ENCODE results near the gene SH3BGRL2. TPM values are rescaled to one million over a fixed set of nuclear protein-coding genes. Genes with fewer than 3 reads are reported as not detected.

The SH3BGRL2 gene
- total and polyA plus RNA-seq, 2 experiments from 2014 or later, result 8.4 to 24.5 TPM

GRCh38 chr6:79724816-79725215 lies 93.7 kb downstream of the SH3BGRL2 start:
- Mint-ChIP-seq H3K36me3 (ENCODE audit: low read depth) (no peaks in the 10 kb centered on the region), H3K27ac (no peak overlapping the region), H3K4me3 (no peak overlapping the region), H3K9me3 (no peaks in the 10 kb centered on the region), H3K4me1 (no peaks in the 10 kb centered on the region), H3K27me3 (ENCODE audit: insufficient read depth, low read depth, poor library complexity) (no peaks in the 10 kb centered on the region)
- DNase-seq (ENCODE audit: low spot score), result no peak
- H3K36me3 ChIP-seq (ENCODE audit: insufficient read depth), result no peaks in the 10 kb centered on the region
- H4K20me1 ChIP-seq (replicated peaks; ENCODE audit: insufficient read depth), result no peaks in the 10 kb centered on the region
- 0 out of 2 replicates have a peak, but pooled peaks cover 5% of the 10 kb centered on the region for H3K9me2 ChIP-seq (ENCODE audit: insufficient read depth)
- H3K4me3 ChIP-seq, result no peak overlapping the region
- H3K27ac ChIP-seq (ENCODE audit: low read depth), result no peak overlapping the region
- H3K79me2 ChIP-seq (replicated peaks; ENCODE audit: insufficient read depth), result no peaks in the 10 kb centered on the region
- no peaks in the 10 kb centered on the region for H3K4me1 ChIP-seq (ENCODE audit: insufficient read depth)
- TF ChIP-seq ETS1 (IDR thresholded peaks at IDR 0.05), result no peak
- no peak overlapping the region for H2AFZ ChIP-seq
- no peaks in the 10 kb centered on the region for H3F3A ChIP-seq (replicated peaks; ENCODE audit: low read depth)
- ATAC-seq, result no peak
- no peak overlapping the region for H3K4me2 ChIP-seq
- H3K27me3 ChIP-seq (ENCODE audit: insufficient read depth), result no peaks in the 10 kb centered on the region

GRCh38 chr6:79731471-79731870 lies 100.3 kb downstream of the SH3BGRL2 start:
- no peak for DNase-seq (ENCODE audit: low spot score)
- no peak overlapping the region for H3K4me2 ChIP-seq
- no peak overlapping the region for H3K27ac ChIP-seq (ENCODE audit: low read depth)
- Mint-ChIP-seq H3K4me1 (no peaks in the 10 kb centered on the region), H3K9me3 (no peaks in the 10 kb centered on the region), H3K27me3 (ENCODE audit: insufficient read depth, low read depth, poor library complexity) (peaks cover 1% of the 10 kb centered on the region), H3K36me3 (ENCODE audit: low read depth) (no peaks in the 10 kb centered on the region), H3K4me3 (no peak overlapping the region), H3K27ac (no peak overlapping the region)
- TF ChIP-seq ZNF462 (CRISPR knock-in tag; IDR thresholded peaks at IDR 0.05) (no peak), STAT1 (IDR thresholded peaks at IDR 0.05; ENCODE audit: unreplicated experiment) (no peak), ZNF331 (CRISPR knock-in tag; IDR thresholded peaks at IDR 0.05; ENCODE audit: low read depth) (no peak), ETS1 (IDR thresholded peaks at IDR 0.05) (no peak), ZNF114 (CRISPR knock-in tag; IDR thresholded peaks at IDR 0.05) (no peak), JUNB (IDR thresholded peaks at IDR 0.05; ENCODE audit: unreplicated experiment) (no peak), EZH2 (IDR thresholded peaks at IDR 0.05; ENCODE audit: low read depth, unreplicated experiment) (no peak)
- peak; percentile 37; the same call in 2 of the 3 replicates for ATAC-seq
- no peaks in the 10 kb centered on the region for H3K36me3 ChIP-seq (ENCODE audit: insufficient read depth)
- no peaks in the 10 kb centered on the region for H3K4me1 ChIP-seq (ENCODE audit: insufficient read depth)
- no peaks in the 10 kb centered on the region for H3K79me2 ChIP-seq (replicated peaks; ENCODE audit: insufficient read depth)
- H3K9me2 ChIP-seq (ENCODE audit: insufficient read depth), result 0 out of 2 replicates have a peak, but pooled peaks cover 2% of the 10 kb centered on the region
- H2AFZ ChIP-seq, result no peak overlapping the region
- no peaks in the 10 kb centered on the region for H4K20me1 ChIP-seq (replicated peaks; ENCODE audit: insufficient read depth)
- H3F3A ChIP-seq (replicated peaks; ENCODE audit: low read depth), result no peaks in the 10 kb centered on the region
- H3K27me3 ChIP-seq (ENCODE audit: insufficient read depth), result no peaks in the 10 kb centered on the region
- no peak overlapping the region for H3K4me3 ChIP-seq
